CD4-positive, alpha-beta memory T cell (primary cell): ENCODE results near the gene LENG9. TPM values are rescaled to one million over a fixed set of nuclear protein-coding genes. Genes with fewer than 3 reads are reported as not detected.
"Not testable (repeated sequence)": the region's sequence is repeated elsewhere in the genome, so short reads cannot be mapped to it uniquely, and the experiment has no call there.

Experiments
- CTCF ChIA-PET: fragments of 350-600 bp; sonication (Branson Sonifier 250); formaldehyde crosslinking; loops from one replicate; lab custom pipeline; 2021; ENCODE audit warnings: inconsistent platforms; ENCODE audit not compliant: partially characterized antibody; lab: Charles Lee
- POLR2A ChIA-PET: fragments of 350-600 bp; sonication (Branson Sonifier 250); formaldehyde crosslinking; loops from one replicate; lab custom pipeline; 2021; ENCODE audit not compliant: partially characterized antibody; lab: Charles Lee
- DNase-seq, 5 donors: peaks; one replicate each; pipeline versions ENCODE4 v3.0.0 to v3.0.0-alpha.2; 2020 to 2022; ENCODE audit warnings: mixed read lengths in 1 of 5
- H3K27ac ChIP-seq: one replicate; pipeline ENCODE4 v1.7.0; 2013; ENCODE audit warnings: low read depth, low read length
- H3K27me3 ChIP-seq: 2 replicates; pipeline ENCODE4 v1.7.0; 2013; ENCODE audit warnings: mild to moderate bottlenecking, low read length, moderate library complexity; ENCODE audit not compliant: insufficient read depth
- H3K36me3 ChIP-seq: 2 replicates; pipeline ENCODE4 v1.7.0; 2013; ENCODE audit warnings: mild to moderate bottlenecking, low read length, moderate library complexity; ENCODE audit not compliant: insufficient read depth
- H3K4me1 ChIP-seq: 2 replicates; pipeline ENCODE4 v1.7.0; 2013; ENCODE audit warnings: mild to moderate bottlenecking, low read length, moderate library complexity; ENCODE audit not compliant: insufficient read depth
- H3K4me3 ChIP-seq, 2 donors: one replicate each; pipeline ENCODE4 v1.7.0; 2013; ENCODE audit warnings: low read length in 2 of 2, mild to moderate bottlenecking in 1 of 2
- H3K9me3 ChIP-seq, 2 donors: one replicate each; pipeline ENCODE4 v1.7.0; 2013; ENCODE audit warnings: low read length in 2 of 2, control low read depth in 1 of 2; ENCODE audit not compliant: control insufficient read depth in 1 of 2
- H3K27ac Mint-ChIP-seq, 7 donors: one replicate each; pipeline ENCODE4 v1.8.0; 2020 to 2021; ENCODE audit warnings: mixed read lengths in 7 of 7, mild to moderate bottlenecking in 6 of 7, inconsistent platforms in 3 of 7, moderate library complexity in 3 of 7
- H3K27me3 Mint-ChIP-seq, 2 donors: one replicate each; pipeline ENCODE4 v1.8.0; 2020 to 2021; ENCODE audit warnings: mixed read lengths in 2 of 2
- H3K36me3 Mint-ChIP-seq, 2 donors: one replicate each; pipeline ENCODE4 v1.8.0; 2020 to 2021; ENCODE audit warnings: mixed read lengths in 2 of 2, inconsistent platforms in 1 of 2, mild to moderate bottlenecking in 1 of 2
- H3K4me1 Mint-ChIP-seq, 4 donors: one replicate each; pipeline ENCODE4 v1.8.0; 2020 to 2021; ENCODE audit warnings: mixed read lengths in 4 of 4, mild to moderate bottlenecking in 1 of 4
- H3K4me3 Mint-ChIP-seq, 8 donors: one replicate each; pipeline ENCODE4 v1.8.0; 2020 to 2021; ENCODE audit warnings: mixed read lengths in 8 of 8, mild to moderate bottlenecking in 7 of 8, moderate library complexity in 6 of 8, inconsistent platforms in 3 of 8
- H3K9me3 Mint-ChIP-seq, 8 donors: one replicate each; pipeline ENCODE4 v1.8.0; 2020 to 2021; ENCODE audit warnings: mixed read lengths in 8 of 8, mild to moderate bottlenecking in 5 of 8, inconsistent platforms in 3 of 8, moderate library complexity in 1 of 8
- intact Hi-C: fragments of 100-400 bp; cut with micrococcal nuclease; formaldehyde crosslinking; loops from one replicate; pipeline ENCODE4 v1.15.1; 2023
- polyA plus RNA-seq, 2 donors: library from polyadenylated mRNA; unstranded; fragments of 300-500 nt; fragmentation: Illumina TruSeq; gene quantifications; one replicate each; pipeline ENCODE4 v1.2.3, GENCODE V29; 2021
- total RNA-seq, 2 experiments: library from RNA; stranded (reverse); gene quantifications; one replicate each; pipeline ENCODE4 v1.2.3, GENCODE V29; 2021

The LENG9 gene
- total RNA-seq (1 to 10 TPM; 7.2 to 7.3 TPM), polyA plus RNA-seq (under 1 TPM in 1 of 2 donors, not detected in 1; 0.59 TPM)

DNA sequence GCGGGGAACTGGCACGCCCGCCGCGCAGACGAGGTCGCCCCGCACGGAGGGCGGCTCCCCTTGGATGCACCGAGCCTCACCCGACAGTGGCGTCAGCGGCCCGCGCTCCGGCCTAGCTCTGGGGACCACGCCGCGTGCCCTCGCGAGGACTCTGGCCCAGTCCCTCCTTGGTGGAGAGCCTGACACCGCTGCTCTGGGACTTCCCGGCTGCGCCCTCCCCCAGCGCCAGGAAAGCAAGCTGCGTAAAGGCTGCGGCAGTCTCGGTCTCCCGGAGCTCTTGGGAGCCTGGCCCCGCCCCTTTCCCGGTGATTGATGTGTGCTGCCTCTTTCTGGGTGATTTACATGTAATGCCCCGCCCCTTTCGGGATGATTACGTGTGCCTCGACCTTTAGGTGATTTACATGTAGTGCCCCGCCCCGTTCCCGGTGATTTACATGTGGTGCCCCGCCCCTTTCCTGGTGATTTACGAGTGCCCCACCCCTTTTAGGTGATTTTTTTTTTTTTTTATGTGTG lies at the start of gene LENG9:
Gene LENG9 (minus strand): TSS at position 248 of the 513 bp plus-strand sequence. CDS start 252 bp downstream, outside the sequence.
- H3K27me3 ChIP-seq = no peaks in the 10 kb centered on the region
- Mint-ChIP-seq H3K27ac (peak within 1 kb of the TSS; percentile 92 to 99 (median 95)), H3K36me3 (peaks cover 12 to 30% of the 10 kb centered on the region in 2 donors), H3K4me1 (peaks cover 15 to 37% (median 27%) of the 10 kb centered on the region in 4 donors), H3K27me3 (peaks cover 0 to 2% of the 10 kb centered on the region in 2 donors), H3K4me3 (peak within 1 kb of the TSS; percentile 84 to 92 (median 89)), H3K9me3 (peaks cover 0 to 5% (median 0%) of the 10 kb centered on the region in 8 donors)
- CTCF ChIA-PET = interaction anchor here (1.0 kb wide), 2 partner anchors 14 to 73 kb away, joined by 3 read pairs; partner anchors contain the start of gene LENG8
- H3K4me3 ChIP-seq = peak within 1 kb of the TSS; percentile 65 to 85
- DNase-seq = peak; percentile 86 to 99 (median 91)
- no peaks in the 10 kb centered on the region for H3K9me3 ChIP-seq
- POLR2A ChIA-PET = interaction anchor here (1.0 to 9.3 kb wide), 12 partner anchors 8 to 1013 kb away, joined by 3 to 142 read pairs (median 4); partner anchors contain the start of genes CDC42EP5, CNOT3, LENG8 and MYADM
- intact Hi-C loops = loop anchor here (1.0 to 5.0 kb wide), 3 partner anchors 14 to 596 kb away; partner anchors contain the start of genes LENG8 and MYADM
- H3K36me3 ChIP-seq = peaks cover 29% of the 10 kb centered on the region
- H3K27ac ChIP-seq = peak within 1 kb of the TSS; percentile 81
- H3K4me1 ChIP-seq = peaks cover 27% of the 10 kb centered on the region

DNA sequence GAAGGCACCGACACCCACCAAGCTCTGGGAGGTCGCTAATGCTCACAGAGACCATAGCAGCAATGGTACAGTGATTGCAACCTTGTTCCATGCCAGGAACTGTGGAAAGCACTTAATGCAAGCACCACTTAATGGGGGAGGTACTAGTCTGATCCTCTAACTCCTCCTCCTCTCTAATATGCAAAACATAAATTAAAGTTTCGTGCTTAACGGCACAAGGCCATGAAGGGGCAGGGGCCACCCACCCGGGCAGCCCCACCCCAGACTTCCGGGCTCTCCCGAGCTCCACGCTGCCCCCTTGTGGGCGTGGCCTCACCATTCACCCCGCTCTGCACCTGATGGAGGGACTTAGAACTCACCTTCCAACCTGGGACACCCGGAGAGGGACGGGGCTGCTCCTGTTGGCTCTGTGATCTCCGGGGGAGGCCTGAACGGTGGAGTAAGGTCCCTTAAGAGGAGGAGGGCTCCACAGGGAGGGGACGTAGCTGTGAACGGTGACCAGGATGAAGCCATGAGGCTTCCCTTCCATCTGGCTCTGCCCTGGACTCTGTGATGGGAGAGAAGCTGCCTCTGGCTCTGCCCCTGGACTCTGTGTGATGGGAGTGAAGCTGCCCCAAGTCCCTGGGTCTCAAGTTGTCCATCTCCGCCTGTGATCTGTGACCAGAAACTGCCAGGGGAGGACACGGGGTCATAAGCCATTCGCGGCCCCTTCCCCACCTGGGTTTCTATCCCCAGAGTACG lies 45.8 kb upstream of the LENG9 start:
- H3K4me3 Mint-ChIP-seq, intact Hi-C loops, H3K36me3 ChIP-seq, H3K9me3 ChIP-seq, H3K9me3 Mint-ChIP-seq, H3K27ac ChIP-seq, H3K27ac Mint-ChIP-seq, POLR2A ChIA-PET, H3K27me3 ChIP-seq, H3K4me3 ChIP-seq, CTCF ChIA-PET, H3K36me3 Mint-ChIP-seq: not testable (repeated sequence)
- peak in 2 of 5 donors; percentile 5 to 10 for DNase-seq
- peaks cover 9 to 12% of the 10 kb centered on the region in 2 donors for H3K27me3 Mint-ChIP-seq
- peaks cover 25% of the 10 kb centered on the region for H3K4me1 ChIP-seq
- H3K4me1 Mint-ChIP-seq = peaks cover 2 to 27% (median 13%) of the 10 kb centered on the region in 4 donors

DNA sequence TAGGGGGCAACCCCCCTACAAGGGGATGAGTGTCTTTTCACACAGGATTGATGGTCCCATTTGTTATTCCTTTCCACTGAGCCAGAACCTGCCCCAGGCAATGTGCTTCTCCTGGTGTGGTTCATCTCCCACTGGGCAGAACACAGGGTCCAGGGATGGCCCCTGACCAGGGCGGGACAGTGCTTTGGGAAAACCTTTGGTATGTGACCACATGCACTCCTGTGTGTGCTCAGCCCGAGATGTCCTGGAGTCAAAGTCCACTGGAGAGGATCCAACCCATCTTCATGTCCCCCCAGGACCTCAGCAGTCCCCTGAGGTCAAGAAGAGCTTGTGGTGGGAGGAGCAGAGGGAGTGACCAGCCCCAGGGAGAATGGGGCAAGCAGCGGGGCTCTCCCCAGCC lies 44.9 kb upstream of the LENG9 start:
- POLR2A ChIA-PET, CTCF ChIA-PET, H3K9me3 ChIP-seq, H3K27ac Mint-ChIP-seq, DNase-seq, intact Hi-C loops, H3K36me3 Mint-ChIP-seq, H3K36me3 ChIP-seq, H3K4me3 Mint-ChIP-seq, H3K4me3 ChIP-seq, H3K27me3 ChIP-seq, H3K27ac ChIP-seq, H3K9me3 Mint-ChIP-seq: not testable (repeated sequence)
- H3K4me1 Mint-ChIP-seq = peaks cover 2 to 27% (median 13%) of the 10 kb centered on the region in 4 donors
- H3K27me3 Mint-ChIP-seq = peaks cover 10 to 14% of the 10 kb centered on the region in 2 donors
- peaks cover 25% of the 10 kb centered on the region for H3K4me1 ChIP-seq

DNA sequence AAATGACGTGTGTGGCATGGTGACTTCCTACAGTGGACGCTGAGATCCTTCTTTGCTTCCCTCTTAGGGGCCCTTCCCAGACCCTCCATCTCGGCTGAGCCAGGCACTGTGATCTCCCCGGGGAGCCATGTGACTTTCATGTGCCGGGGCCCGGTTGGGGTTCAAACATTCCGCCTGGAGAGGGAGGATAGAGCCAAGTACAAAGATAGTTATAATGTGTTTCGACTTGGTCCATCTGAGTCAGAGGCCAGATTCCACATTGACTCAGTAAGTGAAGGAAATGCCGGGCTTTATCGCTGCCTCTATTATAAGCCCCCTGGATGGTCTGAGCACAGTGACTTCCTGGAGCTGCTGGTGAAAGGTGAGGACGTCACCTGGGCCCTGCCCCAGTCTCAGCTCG lies 44.2 kb upstream of the LENG9 start:
- intact Hi-C loops = no loop called here
- Mint-ChIP-seq H3K9me3 (peaks cover 0 to 2% (median 0%) of the 10 kb centered on the region in 8 donors), H3K4me3 (peak overlapping the region in 1 of 8 donors; percentile 62), H3K27ac (peak overlapping the region in 1 of 7 donors; percentile 46), H3K36me3 (no peaks in the 10 kb centered on the region), H3K27me3 (peaks cover 10 to 14% of the 10 kb centered on the region in 2 donors), H3K4me1 (peaks cover 2 to 27% (median 13%) of the 10 kb centered on the region in 4 donors)
- Histone ChIP-seq H3K36me3 (no peaks in the 10 kb centered on the region), H3K4me1 (peaks cover 25% of the 10 kb centered on the region), H3K9me3 (no peaks in the 10 kb centered on the region), H3K4me3 (no peak overlapping the region), H3K27me3 (no peaks in the 10 kb centered on the region), H3K27ac (no peak overlapping the region)
- no peak for DNase-seq
- CTCF ChIA-PET = no interaction called here
- POLR2A ChIA-PET = no interaction called here

DNA sequence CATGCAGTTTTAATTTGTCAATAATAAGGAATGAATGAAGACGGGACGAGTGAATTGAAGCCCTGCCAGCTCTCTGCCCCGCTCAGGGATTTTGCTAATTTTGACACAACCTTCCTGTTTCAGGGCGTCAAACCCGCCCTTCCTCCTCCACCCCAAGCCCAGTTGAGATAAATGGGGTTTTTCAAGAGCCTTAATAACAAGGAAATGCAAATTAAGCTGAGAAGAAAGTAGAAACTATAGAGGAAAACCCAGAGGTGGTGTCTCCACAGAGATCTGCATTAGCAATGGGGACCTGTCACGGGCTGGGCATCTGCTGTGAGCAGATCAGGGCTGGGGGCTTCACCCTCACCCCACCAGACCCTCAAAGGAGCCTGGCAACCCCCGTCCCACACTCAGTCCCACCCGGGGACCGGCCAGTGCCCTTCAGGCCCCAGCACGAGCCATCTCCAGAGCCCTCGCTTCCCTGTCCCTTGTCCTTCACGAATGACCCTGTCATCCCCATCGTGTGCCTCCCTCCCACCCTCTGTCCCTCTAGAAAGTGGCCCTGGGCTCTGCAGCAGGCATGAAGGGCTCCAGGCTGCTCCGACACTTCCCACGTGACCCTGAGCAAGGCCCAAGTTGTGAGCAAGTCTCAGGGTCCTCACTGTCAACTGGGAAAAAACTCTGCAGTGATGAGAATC lies 43.6 kb upstream of the LENG9 start:
- CTCF ChIA-PET = interaction anchor here (1.2 to 1.6 kb wide), 2 partner anchors 26 to 28 kb away, joined by 6 to 7 read pairs; no protein-coding TSS in a partner anchor
- intact Hi-C loops, H3K27ac ChIP-seq, H3K27me3 ChIP-seq, H3K9me3 ChIP-seq, H3K4me3 ChIP-seq, POLR2A ChIA-PET, H3K36me3 Mint-ChIP-seq, H3K36me3 ChIP-seq, DNase-seq, H3K9me3 Mint-ChIP-seq: not testable (repeated sequence)
- peaks cover 25% of the 10 kb centered on the region for H3K4me1 ChIP-seq
- peak overlapping the region in 4 of 7 donors; percentile 1 to 87 (median 30) for H3K27ac Mint-ChIP-seq
- H3K27me3 Mint-ChIP-seq = peaks cover 14% of the 10 kb centered on the region in 2 donors
- H3K4me1 Mint-ChIP-seq = peaks cover 2 to 32% (median 13%) of the 10 kb centered on the region in 4 donors
- H3K4me3 Mint-ChIP-seq = peak overlapping the region; percentile 17 to 73 (median 62)

DNA sequence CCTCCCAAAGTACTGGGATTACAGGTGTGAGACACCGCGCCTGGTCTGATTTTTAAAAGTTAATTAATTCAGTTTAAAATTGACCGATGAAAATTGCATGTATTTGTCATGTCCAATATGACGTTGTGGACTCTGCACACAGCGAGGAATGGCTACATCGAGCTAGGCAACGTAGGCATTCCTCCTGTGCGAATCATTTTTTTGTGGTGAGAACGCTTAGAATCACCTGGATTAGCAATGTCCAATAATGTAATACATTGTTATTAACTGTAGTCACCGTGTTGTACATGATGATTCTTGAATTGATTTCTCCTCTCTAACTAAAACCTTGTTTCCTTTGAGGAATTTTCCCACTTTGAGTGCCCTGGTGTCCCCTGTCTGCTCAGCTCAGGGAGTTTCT lies 42.5 kb upstream of the LENG9 start:
- Mint-ChIP-seq H3K27me3 (peaks cover 14 to 17% of the 10 kb centered on the region in 2 donors), H3K9me3 (peaks cover 0 to 2% (median 0%) of the 10 kb centered on the region in 8 donors), H3K36me3 (no peaks in the 10 kb centered on the region), H3K4me3 (peak overlapping the region in 6 of 8 donors; percentile 3 to 70 (median 20)), H3K27ac (peak overlapping the region in 2 of 7 donors; percentile 13 to 46), H3K4me1 (peaks cover 2 to 32% (median 13%) of the 10 kb centered on the region in 4 donors)
- no peak overlapping the region for H3K27ac ChIP-seq
- H3K36me3 ChIP-seq = no peaks in the 10 kb centered on the region
- intact Hi-C loops = no loop called here
- no peaks in the 10 kb centered on the region for H3K27me3 ChIP-seq
- H3K9me3 ChIP-seq = no peaks in the 10 kb centered on the region
- no peak for DNase-seq
- peaks cover 25% of the 10 kb centered on the region for H3K4me1 ChIP-seq
- H3K4me3 ChIP-seq = no peak overlapping the region
- ChIA-PET POLR2A (interaction anchor here (0.9 kb wide), 1 partner anchor 43 kb away, joined by 3 read pairs; the partner anchor contains the start of gene LENG9), CTCF (interaction anchor here (0.7 to 1.6 kb wide), 3 partner anchors 25 to 95 kb away, joined by 3 to 7 read pairs (median 6); no protein-coding TSS in a partner anchor)
